Stimulated activated effector memory CD8-positive, alpha-beta T cell treated with anti-CD3 and anti-CD28 coated beads, Interleukin-12 subunit alpha, Interleukin-12 subunit beta, amount 100 ng/mL, for 72 hours (primary cell): Measurements from ENCODE around the gene NRSN1.

Experiments
- ATAC-seq: fragments of 150-1000 bp; cut with Tn5 transposase; 2 replicates; pipeline ENCODE4 v1.10.0; 2021
- DNase-seq, 2 donors: peaks; one replicate each; pipeline ENCODE4 v3.0.0; 2021 to 2022; ENCODE audit warnings: low spot score in 2 of 2
- H3K27ac Mint-ChIP-seq: one replicate; pipeline ENCODE4 v1.8.0; 2022; ENCODE audit warnings: mild to moderate bottlenecking, mixed read lengths
- H3K36me3 Mint-ChIP-seq: one replicate; pipeline ENCODE4 v1.8.0; 2022; ENCODE audit warnings: mild to moderate bottlenecking, mixed read lengths
- H3K4me1 Mint-ChIP-seq: one replicate; pipeline ENCODE4 v1.8.0; 2022; ENCODE audit warnings: mixed read lengths
- H3K4me3 Mint-ChIP-seq: one replicate; pipeline ENCODE4 v1.8.0; 2022; ENCODE audit warnings: mild to moderate bottlenecking, mixed read lengths
- H3K9me3 Mint-ChIP-seq: one replicate; pipeline ENCODE4 v1.8.0; 2022; ENCODE audit warnings: mixed read lengths

The NRSN1 gene

GRCh38 chr6:24152014-24152413 lies 26.0 kb downstream of the NRSN1 start:
- no peak overlapping the region for H3K27ac Mint-ChIP-seq
- ATAC-seq, result no peak
- no peak overlapping the region for H3K4me3 Mint-ChIP-seq
- H3K9me3 Mint-ChIP-seq, result peaks cover 10% of the 10 kb centered on the region
- no peak for DNase-seq
- H3K36me3 Mint-ChIP-seq, result no peaks in the 10 kb centered on the region
- H3K4me1 Mint-ChIP-seq, result no peaks in the 10 kb centered on the region

GRCh38 chr6:24154121-24154520 lies 28.1 kb downstream of the NRSN1 start:
- no peaks in the 10 kb centered on the region for H3K4me1 Mint-ChIP-seq
- DNase-seq (no peak), ATAC-seq (no peak)
- H3K27ac Mint-ChIP-seq, result no peak overlapping the region
- H3K4me3 Mint-ChIP-seq, result no peak overlapping the region
- peaks cover 10% of the 10 kb centered on the region for H3K9me3 Mint-ChIP-seq
- no peaks in the 10 kb centered on the region for H3K36me3 Mint-ChIP-seq

DNA sequence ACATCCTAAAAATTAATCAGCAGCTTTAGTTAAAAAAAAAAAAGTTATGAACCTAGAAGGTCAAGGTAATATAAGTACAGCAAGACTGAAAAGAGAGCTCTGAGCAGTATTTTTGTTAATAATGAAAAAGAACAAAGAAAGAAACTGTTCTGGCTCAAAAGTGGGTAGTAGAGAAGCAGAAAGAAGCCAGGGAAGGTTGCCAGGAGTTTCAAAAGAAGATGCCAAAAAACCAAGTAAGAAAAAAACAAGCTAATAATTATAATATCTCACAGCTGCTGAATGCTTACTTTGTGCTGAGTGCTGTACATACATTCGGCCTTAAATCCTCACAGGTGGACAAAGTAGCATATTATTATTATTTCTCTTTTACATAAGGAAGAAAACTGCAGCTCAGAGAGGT lies 31.9 kb downstream of the NRSN1 start:
- Mint-ChIP-seq H3K4me1 (no peaks in the 10 kb centered on the region), H3K9me3 (no peaks in the 10 kb centered on the region), H3K27ac (no peak overlapping the region), H3K4me3 (no peak overlapping the region), H3K36me3 (no peaks in the 10 kb centered on the region)
- DNase-seq, result no peak
- no peak for ATAC-seq

GRCh38 chr6:24183584-24183983 lies 57.6 kb downstream of the NRSN1 start:
- H3K4me1 Mint-ChIP-seq, result no peaks in the 10 kb centered on the region
- ATAC-seq, result peak; percentile 36
- DNase-seq, result no peak
- no peak overlapping the region for H3K27ac Mint-ChIP-seq
- no peaks in the 10 kb centered on the region for H3K9me3 Mint-ChIP-seq
- no peak overlapping the region for H3K4me3 Mint-ChIP-seq
- H3K36me3 Mint-ChIP-seq, result no peaks in the 10 kb centered on the region

- Mint-ChIP-seq H3K9me3 (no peaks in the 10 kb centered on the region), H3K27ac (no peak overlapping the region), H3K4me1 (no peaks in the 10 kb centered on the region), H3K4me3 (no peak overlapping the region), H3K36me3 (no peaks in the 10 kb centered on the region)
- no peak for ATAC-seq
- no peak for DNase-seq
Measured at GRCh38 chr6:24186349-24186748, 60.3 kb downstream of the NRSN1 start.

GRCh38 chr6:24187965-24188577 lies 62.1 kb downstream of the NRSN1 start:
- Mint-ChIP-seq H3K9me3 (no peaks in the 10 kb centered on the region), H3K4me3 (no peak overlapping the region), H3K4me1 (no peaks in the 10 kb centered on the region), H3K36me3 (no peaks in the 10 kb centered on the region), H3K27ac (no peak overlapping the region)
- no peak for ATAC-seq
- DNase-seq, result no peak

DNA sequence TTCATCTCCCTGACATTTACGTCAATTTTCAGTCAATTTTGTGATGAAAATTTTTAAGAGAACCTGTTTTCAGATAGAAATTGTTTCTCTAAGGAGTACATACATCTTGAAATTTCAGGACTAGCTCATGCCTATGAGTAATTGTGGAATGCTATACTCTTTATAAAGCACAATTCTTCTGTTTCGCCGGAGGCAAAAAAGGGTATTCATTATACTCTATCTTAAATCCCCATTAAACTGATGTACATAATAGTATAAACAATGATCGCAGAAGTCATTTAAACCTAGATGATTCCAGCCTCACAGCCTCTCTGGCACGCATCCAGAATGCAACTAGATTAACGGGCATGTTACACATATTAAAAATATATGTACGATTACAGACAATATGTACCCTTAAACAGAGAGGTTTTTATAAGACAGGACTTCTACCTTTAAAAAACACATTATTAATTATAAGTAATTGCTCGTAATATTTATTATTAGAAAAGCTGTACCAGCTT lies 62.6 kb downstream of the NRSN1 start:
- Mint-ChIP-seq H3K4me1 (no peaks in the 10 kb centered on the region), H3K4me3 (no peak overlapping the region), H3K27ac (no peak overlapping the region), H3K9me3 (no peaks in the 10 kb centered on the region), H3K36me3 (no peaks in the 10 kb centered on the region)
- DNase-seq (no peak), ATAC-seq (no peak)

- no peak overlapping the region for H3K27ac Mint-ChIP-seq
- H3K4me1 Mint-ChIP-seq, result no peaks in the 10 kb centered on the region
- no peaks in the 10 kb centered on the region for H3K9me3 Mint-ChIP-seq
- no peak for ATAC-seq
- H3K36me3 Mint-ChIP-seq, result no peaks in the 10 kb centered on the region
- H3K4me3 Mint-ChIP-seq, result no peak overlapping the region
- DNase-seq, result no peak
Measured at GRCh38 chr6:24191346-24191745, 65.3 kb downstream of the NRSN1 start.

GRCh38 chr6:24193364-24193763 lies 67.3 kb downstream of the NRSN1 start:
- Mint-ChIP-seq H3K4me1 (no peaks in the 10 kb centered on the region), H3K4me3 (no peak overlapping the region), H3K36me3 (no peaks in the 10 kb centered on the region), H3K27ac (no peak overlapping the region), H3K9me3 (no peaks in the 10 kb centered on the region)
- ATAC-seq (no peak), DNase-seq (no peak)

GRCh38 chr6:24194978-24195700 lies 69.1 kb downstream of the NRSN1 start:
- Mint-ChIP-seq H3K27ac (no peak overlapping the region), H3K4me3 (no peak overlapping the region)
- ATAC-seq, result no peak

DNA sequence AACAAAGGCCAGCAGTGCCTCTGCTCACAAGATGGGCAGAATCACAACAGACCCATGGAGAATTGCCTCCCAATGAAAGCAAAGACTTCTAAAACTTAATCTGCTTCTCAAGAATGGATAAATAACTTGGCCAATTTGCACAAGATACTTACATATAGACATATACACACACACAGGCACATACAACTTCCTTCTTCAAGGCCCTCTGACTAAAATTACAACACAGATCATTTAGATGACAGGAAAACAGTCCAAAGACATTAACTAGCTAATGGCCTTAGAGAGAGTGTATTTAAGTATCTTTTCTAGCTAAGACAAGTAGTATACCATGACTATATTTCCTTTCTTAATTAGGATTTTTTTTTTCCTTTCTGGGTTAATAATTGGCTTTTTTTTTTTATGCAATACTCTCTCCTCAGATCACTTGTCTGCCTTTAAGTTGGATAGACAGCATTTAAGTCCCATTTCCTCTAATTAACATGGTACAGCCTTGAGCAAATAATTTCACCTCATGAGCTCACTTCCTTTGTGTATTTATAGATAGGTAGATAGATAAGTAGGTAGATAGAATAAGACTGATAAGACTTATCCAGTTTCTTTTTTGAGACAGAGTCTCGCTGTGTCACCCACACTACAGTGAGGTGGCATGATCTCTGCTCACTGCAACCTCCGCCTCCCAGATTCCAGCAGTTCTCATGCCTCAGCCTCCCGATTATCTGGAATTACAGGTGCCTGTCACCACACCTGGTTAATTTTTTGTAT lies 70.0 kb downstream of the NRSN1 start:
- ATAC-seq (no peak), DNase-seq (no peak)
- Mint-ChIP-seq H3K9me3 (no peaks in the 10 kb centered on the region), H3K27ac (no peak overlapping the region), H3K36me3 (no peaks in the 10 kb centered on the region), H3K4me3 (no peak overlapping the region), H3K4me1 (no peaks in the 10 kb centered on the region)

More at GRCh38 chr6:24194978-24195700, 69.1 kb downstream of the NRSN1 start:
- no peaks in the 10 kb centered on the region for H3K36me3 Mint-ChIP-seq
- no peaks in the 10 kb centered on the region for H3K9me3 Mint-ChIP-seq
- no peak for DNase-seq
- H3K4me1 Mint-ChIP-seq, result no peaks in the 10 kb centered on the region
